Tibial nerve (tissue), 4 donors: ENCODE data around the gene AAMDC. TPM values are rescaled to one million over a fixed set of nuclear protein-coding genes. Genes with fewer than 3 reads are reported as not detected.
"Not testable (repeated sequence)": the region's sequence is repeated elsewhere in the genome, so short reads cannot be mapped to it uniquely, and the experiment has no call there.

Source experiments
- DNase-seq, 2 donors: peaks; one replicate each; pipeline ENCODE4 v3.0.0-alpha.2; 2019; ENCODE audit warnings: low spot score in 2 of 2
- H3K27ac ChIP-seq, 4 donors: fragments of 200-600 bp; sonication (generic) in 3 of 4; one replicate each; pipeline ENCODE4 v1.5.1; 2017 to 2019; ENCODE audit warnings: mild to moderate bottlenecking in 1 of 4
- H3K27me3 ChIP-seq, 2 donors: fragments of 200-600 bp; sonication (generic) in 1 of 2; one replicate each; pipeline versions ENCODE4 v1.5.1 to v1.6.0; 2017 to 2019
- H3K36me3 ChIP-seq, 3 donors: fragments of 200-600 bp; sonication (generic); one replicate each; pipeline ENCODE4 v1.5.1; 2018 to 2019
- H3K4me1 ChIP-seq, 4 donors: fragments of 200-600 bp; sonication (generic) in 3 of 4; one replicate each; pipeline ENCODE4 v1.5.1; 2017 to 2019
- H3K4me3 ChIP-seq, 4 donors: fragments of 200-600 bp; sonication (generic) in 3 of 4; one replicate each; pipeline ENCODE4 v1.5.1; 2017 to 2019; ENCODE audit warnings: mild to moderate bottlenecking in 1 of 4, moderate library complexity in 1 of 4
- H3K9me3 ChIP-seq, 4 donors: fragments of 200-600 bp; sonication (generic) in 3 of 4; one replicate each; pipeline ENCODE4 v1.5.1; 2017 to 2019
- EP300 ChIP-seq, 2 donors: sonication (generic); formaldehyde crosslinking; IDR thresholded peaks; one replicate each; pipeline ENCODE4 v1.6.1; 2017; ENCODE audit warnings: antibody characterized with exemption in 2 of 2, mild to moderate bottlenecking in 1 of 2
- POLR2A ChIP-seq, 2 donors: fragments of 450-650 bp; IDR thresholded peaks; one replicate each; pipeline ENCODE4 v1.6.1; 2017; ENCODE audit warnings: antibody characterized with exemption in 2 of 2, mild to moderate bottlenecking in 2 of 2, moderate library complexity in 2 of 2
- WGBS, 2 donors: methylation state at CpG; one replicate each; pipeline ENCODE4 v1.1.5; 2018; 5-methylcytosine and 5-hydroxymethylcytosine counted together
- total RNA-seq, 4 donors: library from RNA; depleted of rRNA; stranded (reverse); fragments of >200 nt; gene quantifications; one replicate each; pipeline ENCODE4 v1.1.0, GENCODE V29; 2016
- TF ChIP-seq, protein P1 (sequence below), 5 experiments: fragments of 200-600 bp in 3 of 5; fragments of 450-650 bp in 2 of 5; sonication (generic) in 3 of 5; IDR thresholded peaks; one replicate each; pipeline ENCODE4 v1.5.1; 2016 to 2019; ENCODE audit warnings: antibody characterized with exemption in 5 of 5, mild to moderate bottlenecking in 3 of 5, moderate library complexity in 2 of 5

AAMDC gene
- total RNA-seq, 4 donors from 2014 or later, result 17.1 to 48.6 (median 27.6) TPM

DNA sequence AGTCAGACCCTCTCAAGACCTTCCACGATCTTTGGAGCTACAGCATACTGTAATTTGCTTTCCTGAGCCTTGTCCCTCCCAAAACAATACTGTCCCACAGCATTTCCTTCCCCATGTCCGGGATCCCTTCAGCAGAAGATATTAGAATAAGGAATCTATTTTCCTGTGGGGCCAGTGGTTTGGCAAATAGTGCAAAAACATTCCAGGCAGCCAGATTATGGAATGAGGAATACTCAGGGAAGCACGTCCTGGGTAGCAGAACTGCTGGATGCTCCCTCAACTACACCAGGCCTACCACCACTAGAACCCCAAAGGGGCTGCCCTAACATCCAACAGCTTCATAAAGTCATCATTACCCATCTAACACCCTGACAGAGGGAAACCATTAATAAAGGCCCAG lies 61.5 kb downstream of the AAMDC start:
- Histone ChIP-seq H3K27me3 (no peaks in the 10 kb centered on the region), H3K27ac (no peak overlapping the region), H3K4me3 (no peak overlapping the region), H3K36me3 (peaks cover 0 to 90% (median 10%) of the 10 kb centered on the region in 3 donors), H3K9me3 (no peaks in the 10 kb centered on the region), H3K4me1 (peaks cover 0 to 13% (median 0%) of the 10 kb centered on the region in 4 donors)
- DNase-seq, result no peak
- 62 to 70% methylated on average over 3 of the region's 3 CpGs for WGBS, 2 donors
- TF ChIP-seq POLR2A (IDR thresholded peaks at IDR 0.05) (no peak), EP300 (IDR thresholded peaks at IDR 0.05) (no peak)
- TF ChIP-seq, protein P1, sequence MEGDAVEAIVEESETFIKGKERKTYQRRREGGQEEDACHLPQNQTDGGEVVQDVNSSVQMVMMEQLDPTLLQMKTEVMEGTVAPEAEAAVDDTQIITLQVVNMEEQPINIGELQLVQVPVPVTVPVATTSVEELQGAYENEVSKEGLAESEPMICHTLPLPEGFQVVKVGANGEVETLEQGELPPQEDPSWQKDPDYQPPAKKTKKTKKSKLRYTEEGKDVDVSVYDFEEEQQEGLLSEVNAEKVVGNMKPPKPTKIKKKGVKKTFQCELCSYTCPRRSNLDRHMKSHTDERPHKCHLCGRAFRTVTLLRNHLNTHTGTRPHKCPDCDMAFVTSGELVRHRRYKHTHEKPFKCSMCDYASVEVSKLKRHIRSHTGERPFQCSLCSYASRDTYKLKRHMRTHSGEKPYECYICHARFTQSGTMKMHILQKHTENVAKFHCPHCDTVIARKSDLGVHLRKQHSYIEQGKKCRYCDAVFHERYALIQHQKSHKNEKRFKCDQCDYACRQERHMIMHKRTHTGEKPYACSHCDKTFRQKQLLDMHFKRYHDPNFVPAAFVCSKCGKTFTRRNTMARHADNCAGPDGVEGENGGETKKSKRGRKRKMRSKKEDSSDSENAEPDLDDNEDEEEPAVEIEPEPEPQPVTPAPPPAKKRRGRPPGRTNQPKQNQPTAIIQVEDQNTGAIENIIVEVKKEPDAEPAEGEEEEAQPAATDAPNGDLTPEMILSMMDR (IDR thresholded peaks at IDR 0.05), result no peak

DNA sequence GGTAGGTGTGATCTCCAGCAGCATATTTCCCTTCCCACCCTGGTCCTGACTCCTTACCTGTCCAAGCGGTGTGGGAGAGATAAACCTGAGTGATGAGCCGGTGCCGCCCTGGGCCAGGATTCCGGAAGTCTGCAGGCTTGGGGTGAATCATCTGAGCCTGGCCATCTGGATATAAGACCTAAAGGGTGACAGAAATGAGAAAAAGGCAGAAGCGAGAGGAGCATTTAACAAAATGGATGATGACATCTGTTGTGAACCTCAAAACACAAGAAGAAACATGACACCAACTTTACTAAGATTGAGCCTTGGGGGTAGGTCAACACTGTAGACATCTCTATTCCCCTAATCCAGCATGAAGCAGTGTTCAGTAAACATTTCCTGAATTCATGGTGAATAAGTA lies 62.8 kb downstream of the AAMDC start:
- 94 to 96% methylated on average over 5 of the region's 5 CpGs for WGBS, 2 donors
- H3K27me3 ChIP-seq, result no peaks in the 10 kb centered on the region
- H3K36me3 ChIP-seq, result peaks cover 0 to 76% (median 10%) of the 10 kb centered on the region in 3 donors
- TF ChIP-seq, protein P1 (IDR thresholded peaks at IDR 0.05), result no peak
- no peak for TF ChIP-seq EP300 (IDR thresholded peaks at IDR 0.05)
- no peak for TF ChIP-seq POLR2A (IDR thresholded peaks at IDR 0.05)
- H3K9me3 ChIP-seq, result no peaks in the 10 kb centered on the region
- DNase-seq, result no peak
- H3K4me3 ChIP-seq, result no peak overlapping the region
- H3K27ac ChIP-seq, result no peak overlapping the region
- H3K4me1 ChIP-seq, result peaks cover 0 to 8% (median 0%) of the 10 kb centered on the region in 4 donors

DNA sequence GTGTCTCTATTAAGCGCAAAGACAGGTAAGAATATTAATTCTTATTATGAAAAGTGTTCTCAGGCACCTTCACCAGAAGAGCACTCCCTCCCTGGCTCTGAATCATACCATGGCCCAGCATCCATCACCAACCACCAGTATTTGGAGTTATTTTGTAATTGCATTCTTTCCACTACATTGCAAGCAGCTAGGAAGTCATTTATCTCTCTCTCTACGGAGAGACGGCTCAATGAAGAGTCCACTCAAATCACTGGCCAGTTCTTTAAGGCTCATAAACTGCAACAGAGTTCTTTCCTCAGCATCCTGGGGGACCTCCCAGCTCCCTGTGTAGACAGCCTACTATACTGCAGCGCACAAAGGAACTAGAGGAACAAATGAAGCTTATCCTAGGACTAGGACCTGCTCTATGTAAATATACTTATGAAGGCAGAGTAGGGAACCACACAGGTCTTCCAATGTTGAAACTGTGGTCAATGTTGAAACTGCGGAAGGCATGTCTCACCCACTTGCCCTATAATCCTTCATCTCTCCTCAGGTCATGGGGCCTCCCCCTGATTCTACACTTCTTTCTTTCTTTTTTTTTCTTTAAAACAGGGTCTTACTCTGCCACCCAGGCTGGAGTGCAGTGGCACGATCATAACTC lies 63.4 kb downstream of the AAMDC start:
- H3K27me3 ChIP-seq, result no peaks in the 10 kb centered on the region
- H3K4me3 ChIP-seq, result no peak overlapping the region
- 81 to 83% methylated on average over 6 of the region's 6 CpGs for WGBS, 2 donors
- H3K27ac ChIP-seq, result no peak overlapping the region
- DNase-seq, result no peak
- peaks cover 0 to 5% (median 0%) of the 10 kb centered on the region in 4 donors for H3K4me1 ChIP-seq
- no peak for TF ChIP-seq POLR2A (IDR thresholded peaks at IDR 0.05)
- no peak for TF ChIP-seq EP300 (IDR thresholded peaks at IDR 0.05)
- TF ChIP-seq, protein P1 (IDR thresholded peaks at IDR 0.05), result no peak
- no peaks in the 10 kb centered on the region for H3K9me3 ChIP-seq
- peaks cover 0 to 76% (median 11%) of the 10 kb centered on the region in 3 donors for H3K36me3 ChIP-seq

DNA sequence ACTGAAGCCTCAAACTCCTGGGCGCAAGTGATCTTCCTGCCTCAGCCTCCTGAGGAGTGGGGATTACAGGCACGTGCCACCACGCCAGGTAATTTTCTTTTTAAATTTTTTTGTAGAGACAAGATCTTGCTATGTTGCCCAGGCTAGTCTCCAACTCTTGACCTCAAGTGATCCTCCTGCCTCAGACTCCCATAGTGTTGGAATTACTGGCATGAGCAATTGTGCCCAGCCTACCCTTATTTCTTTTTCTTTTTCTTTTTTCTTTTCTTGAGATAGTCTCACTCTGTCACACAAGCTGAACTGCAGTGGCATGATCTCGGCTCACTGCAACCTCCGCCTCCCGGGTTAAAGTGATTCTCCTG lies 63.9 kb downstream of the AAMDC start:
- H3K27ac ChIP-seq, result no peak overlapping the region
- WGBS, 2 donors, result 95 to 98% methylated on average over 6 of the region's 6 CpGs
- H3K4me3 ChIP-seq, result no peak overlapping the region
- DNase-seq, result no peak
- H3K27me3 ChIP-seq, result no peaks in the 10 kb centered on the region
- peaks cover 0 to 76% (median 15%) of the 10 kb centered on the region in 3 donors for H3K36me3 ChIP-seq
- TF ChIP-seq, protein P1 (IDR thresholded peaks at IDR 0.05), result no peak
- TF ChIP-seq POLR2A (IDR thresholded peaks at IDR 0.05) (no peak), EP300 (IDR thresholded peaks at IDR 0.05) (no peak)
- no peaks in the 10 kb centered on the region for H3K9me3 ChIP-seq
- peaks cover 0 to 2% (median 0%) of the 10 kb centered on the region in 4 donors for H3K4me1 ChIP-seq

DNA sequence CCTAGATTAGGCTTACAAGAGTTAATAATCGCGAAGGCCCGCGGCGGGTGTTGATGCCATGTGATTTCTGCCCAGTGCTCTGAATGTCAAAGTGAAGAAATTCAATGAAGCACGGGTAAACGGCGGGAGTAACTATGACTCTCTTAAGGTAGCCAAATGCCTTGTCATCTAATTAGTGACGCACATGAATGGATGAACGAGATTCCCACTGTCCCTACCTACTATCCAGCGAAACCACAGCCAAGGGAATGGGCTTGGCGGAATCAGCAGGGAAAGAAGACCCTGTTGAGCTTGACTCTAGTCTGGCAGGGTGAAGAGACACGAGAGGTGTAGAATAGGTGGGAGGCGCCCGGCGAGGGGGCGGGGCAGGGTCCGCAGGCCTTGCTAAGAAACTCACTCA lies 65.5 kb downstream of the AAMDC start:
- 86 to 90% methylated on average over 18 of the region's 18 CpGs for WGBS, 2 donors
- H3K36me3 ChIP-seq, result peaks cover 0 to 74% (median 15%) of the 10 kb centered on the region in 3 donors
- H3K4me3 ChIP-seq, result no peak overlapping the region
- peaks cover 0 to 2% (median 0%) of the 10 kb centered on the region in 4 donors for H3K4me1 ChIP-seq
- H3K9me3 ChIP-seq, result no peaks in the 10 kb centered on the region
- no peak overlapping the region for H3K27ac ChIP-seq
- TF ChIP-seq POLR2A (IDR thresholded peaks at IDR 0.05), result no peak
- no peak for TF ChIP-seq EP300 (IDR thresholded peaks at IDR 0.05)
- TF ChIP-seq, protein P1 (IDR thresholded peaks at IDR 0.05), result no peak
- DNase-seq, result no peak
- no peaks in the 10 kb centered on the region for H3K27me3 ChIP-seq

DNA sequence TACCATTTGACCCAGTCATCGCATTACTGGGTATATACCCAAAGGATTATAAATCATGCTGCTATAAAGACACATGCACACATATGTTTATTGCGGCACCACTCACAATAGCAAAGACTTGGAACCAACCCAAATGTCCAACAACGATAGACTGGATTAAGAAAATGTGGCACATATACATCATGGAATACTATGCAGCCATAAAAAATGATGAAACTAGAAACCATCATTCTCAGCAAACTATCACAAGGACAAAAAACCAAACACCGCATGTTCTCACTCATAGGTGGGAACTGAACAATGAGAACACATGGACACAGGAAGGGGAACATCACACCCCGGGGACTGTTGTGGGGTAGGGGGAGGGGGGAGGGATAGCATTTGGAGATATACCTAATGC lies 68.1 kb downstream of the AAMDC start:
- H3K36me3 ChIP-seq, result peaks cover 0 to 64% (median 15%) of the 10 kb centered on the region in 3 donors

DNA sequence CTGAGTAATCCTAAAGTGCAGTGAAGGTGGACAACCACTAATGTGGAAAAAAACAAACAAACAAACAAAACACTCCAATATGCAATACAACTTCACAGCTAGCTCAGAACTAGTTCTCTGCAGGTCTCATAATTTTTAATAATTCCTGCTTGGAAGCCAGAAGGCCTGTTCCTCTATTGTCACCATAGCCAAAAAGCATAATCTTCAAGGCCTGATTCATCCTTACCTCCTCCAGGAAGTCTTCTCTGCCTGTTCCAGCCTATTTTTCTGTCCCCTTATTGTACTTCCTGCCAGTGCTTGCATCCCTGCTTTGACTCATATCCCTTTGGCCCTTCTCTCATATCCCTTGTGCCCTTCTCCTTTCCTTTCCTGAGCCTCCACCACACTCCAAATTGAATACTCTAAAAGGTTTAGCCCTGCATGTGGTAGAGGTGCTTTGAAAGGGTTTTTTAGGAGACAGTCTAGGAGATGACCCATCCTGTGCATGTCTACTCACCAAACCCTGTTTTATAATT lies 69.2 kb downstream of the AAMDC start:
- H3K4me1 ChIP-seq, DNase-seq, H3K27me3 ChIP-seq, H3K4me3 ChIP-seq, H3K9me3 ChIP-seq, H3K27ac ChIP-seq: not testable (repeated sequence)
- H3K36me3 ChIP-seq, result peaks cover 0 to 60% (median 10%) of the 10 kb centered on the region in 3 donors

More for the DNA sequence above, 68.1 kb downstream of the AAMDC start:
- not testable (repeated sequence) for H3K27ac ChIP-seq, H3K27me3 ChIP-seq, H3K4me3 ChIP-seq, H3K9me3 ChIP-seq, H3K4me1 ChIP-seq, DNase-seq
- WGBS, 2 donors, result 93 to 97% methylated on average over 5 of the region's 5 CpGs

DNA sequence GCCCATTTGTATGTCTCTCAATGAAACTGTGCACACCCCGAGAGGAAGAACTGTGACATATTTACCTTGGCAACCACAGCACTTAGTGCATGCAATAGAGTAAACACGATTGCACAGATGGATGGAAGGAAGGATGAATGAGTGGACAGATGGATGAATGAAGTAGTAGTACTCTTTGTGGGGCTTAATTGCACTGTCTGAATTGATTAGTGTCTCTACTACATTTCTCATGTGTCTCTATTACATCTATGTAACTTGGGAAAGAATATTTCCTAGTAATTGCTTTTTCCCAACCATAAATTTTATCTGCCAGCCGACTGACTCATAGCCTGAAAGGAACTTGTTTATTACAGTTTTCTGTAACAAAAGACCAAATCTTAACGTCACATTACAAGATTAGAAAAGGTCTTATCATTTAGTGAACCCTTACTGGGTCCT lies 69.7 kb downstream of the AAMDC start:
- not testable (repeated sequence) for H3K4me3 ChIP-seq, H3K27ac ChIP-seq, H3K27me3 ChIP-seq, DNase-seq, H3K4me1 ChIP-seq, H3K9me3 ChIP-seq
- peaks cover 0 to 55% (median 9%) of the 10 kb centered on the region in 3 donors for H3K36me3 ChIP-seq
- WGBS, 2 donors, result 45 to 51% methylated on average over 4 of the region's 4 CpGs
